HepG2 (cell line): ENCODE measurements around the gene ZNF180. TPM values are rescaled to one million over a fixed set of nuclear protein-coding genes. Genes with fewer than 3 reads are reported as not detected.
A peak's percentile ranks its signal among the peaks of the same experiment; 100 is the strongest.

Source experiments
- DNMT3B ChIP-seq: conservative IDR thresholded peaks from 2 replicates; pipeline ENCODE4 v1.6.1; 2016; ENCODE audit warnings: missing biosample characterization, control low read depth
- ELF4 ChIP-seq: sonication (generic); formaldehyde crosslinking; IDR thresholded peaks from 2 replicates; pipeline ENCODE4 v1.5.0; 2020; ENCODE audit warnings: missing genetic modification reagents, mild to moderate bottlenecking, moderate library complexity, borderline replicate concordance
- FOXA3 ChIP-seq: IDR thresholded peaks from 2 replicates; pipeline ENCODE4 v1.6.1; 2016; ENCODE audit warnings: missing genetic modification reagents, missing compliant biosample characterization
- GPN1 ChIP-seq: sonication (generic); formaldehyde crosslinking; IDR thresholded peaks from 2 replicates; pipeline ENCODE4 v1.5.1; 2020; ENCODE audit warnings: missing genetic modification reagents, borderline replicate concordance
- KAT7 ChIP-seq: IDR thresholded peaks from 2 replicates; pipeline ENCODE4 v1.6.1; 2018; ENCODE audit warnings: borderline replicate concordance, missing compliant biosample characterization
- KLF12 ChIP-seq: sonication (generic); formaldehyde crosslinking; IDR thresholded peaks from 2 replicates; pipeline ENCODE4 v1.4.0; 2020; ENCODE audit warnings: missing genetic modification reagents, borderline replicate concordance
- MAFK ChIP-seq, 2 experiments: IDR thresholded peaks in 1 of 2; conservative IDR thresholded peaks in 1 of 2; 2 replicates each; pipeline ENCODE4 v1.6.1; 2011; ENCODE audit warnings: improper control_type of control experiment in 2 of 2, low read length in 2 of 2
- RARA ChIP-seq: IDR thresholded peaks from 2 replicates; pipeline ENCODE4 v1.6.1; 2016; ENCODE audit warnings: missing genetic modification reagents, missing compliant biosample characterization
- SAP130 ChIP-seq: IDR thresholded peaks from 2 replicates; pipeline ENCODE4 v1.6.1; 2016; ENCODE audit warnings: low read depth
- SMARCC2 ChIP-seq: fragments of 450-650 bp; IDR thresholded peaks from 2 replicates; pipeline ENCODE4 v1.6.1; 2017; ENCODE audit warnings: antibody characterized with exemption, mild to moderate bottlenecking
- SOX6 ChIP-seq, 2 experiments: fragments of 450-650 bp in 1 of 2; sonication (generic) in 1 of 2; formaldehyde crosslinking in 1 of 2; IDR thresholded peaks; 2 replicates each; pipeline versions ENCODE4 v1.4.0 to v1.6.1; 2017 to 2020; ENCODE audit warnings: antibody characterized with exemption in 1 of 2, mild to moderate bottlenecking in 1 of 2, missing genetic modification reagents in 1 of 2
- TAF1 ChIP-seq: sonication (generic); formaldehyde crosslinking; IDR thresholded peaks from 2 replicates; pipeline ENCODE4 v1.4.0; 2020; ENCODE audit warnings: missing genetic modification reagents
- ZBTB7A ChIP-seq: sonication (generic); formaldehyde crosslinking; IDR thresholded peaks from 2 replicates; pipeline ENCODE4 v1.8.0; 2022; ENCODE audit warnings: mild to moderate bottlenecking, missing genetic modification reagents
- ZMYM4 ChIP-seq: sonication (generic); formaldehyde crosslinking; IDR thresholded peaks from 2 replicates; pipeline ENCODE4 v1.8.1; 2023; ENCODE audit warnings: mild to moderate bottlenecking, missing genetic modification reagents
- ZNF558 ChIP-seq: sonication (generic); formaldehyde crosslinking; IDR thresholded peaks from 2 replicates; pipeline ENCODE4 v1.9.0; 2022; ENCODE audit warnings: mild to moderate bottlenecking, missing genetic modification reagents, borderline replicate concordance
- ZNF598 ChIP-seq: sonication (generic); formaldehyde crosslinking; IDR thresholded peaks from 2 replicates; pipeline ENCODE4 v1.5.1; 2020; ENCODE audit warnings: mild to moderate bottlenecking, missing genetic modification reagents, borderline replicate concordance
- ZNF850 ChIP-seq: sonication (generic); formaldehyde crosslinking; conservative IDR thresholded peaks from 2 replicates; pipeline ENCODE4 v1.9.0; 2021; ENCODE audit warnings: mild to moderate bottlenecking, missing genetic modification reagents
- polyA plus RNA-seq, 8 experiments: library from polyadenylated mRNA; depleted of rRNA in 3 of 8; stranded (reverse) in 7 of 8; unstranded in 1 of 8; fragments of >200 nt; fragmentation: Illumina TruSeq in 4 of 8; extraction: Trizol in 4 of 8; gene quantifications; 2 replicates each; pipeline versions ENCODE4 v1.2.1 to v1.2.3, GENCODE V29; 2011 to 2016; ENCODE audit warnings: low read depth in 4 of 8, missing spikeins in 1 of 8, mixed read lengths in 1 of 8; ENCODE audit not compliant: insufficient read depth in 1 of 8
- total RNA-seq, 5 experiments: library from RNA; depleted of rRNA; stranded (reverse); fragments of >200 nt; fragmentation: Illumina TruSeq; extraction: Trizol; gene quantifications; 2 replicates each; pipeline ENCODE4 v1.2.3, GENCODE V29; 2016; ENCODE audit warnings: low read depth in 1 of 5
- TF ChIP-seq, protein P1 (sequence below): sonication (generic); formaldehyde crosslinking; IDR thresholded peaks from 2 replicates; pipeline ENCODE4 v1.4.0; 2020; ENCODE audit warnings: missing genetic modification reagents
- TF ChIP-seq, protein P2 (sequence below): sonication (generic); formaldehyde crosslinking; IDR thresholded peaks from 2 replicates; pipeline ENCODE4 v1.5.0; 2020; ENCODE audit warnings: mild to moderate bottlenecking, missing genetic modification reagents, moderate library complexity

Gene ZNF180
- total and polyA plus RNA-seq, 2 of the 13 experiments (the other 11 are each of a cell fraction or from before 2014, with no cell fraction given) = 0.92 to 9.3 TPM

DNA sequence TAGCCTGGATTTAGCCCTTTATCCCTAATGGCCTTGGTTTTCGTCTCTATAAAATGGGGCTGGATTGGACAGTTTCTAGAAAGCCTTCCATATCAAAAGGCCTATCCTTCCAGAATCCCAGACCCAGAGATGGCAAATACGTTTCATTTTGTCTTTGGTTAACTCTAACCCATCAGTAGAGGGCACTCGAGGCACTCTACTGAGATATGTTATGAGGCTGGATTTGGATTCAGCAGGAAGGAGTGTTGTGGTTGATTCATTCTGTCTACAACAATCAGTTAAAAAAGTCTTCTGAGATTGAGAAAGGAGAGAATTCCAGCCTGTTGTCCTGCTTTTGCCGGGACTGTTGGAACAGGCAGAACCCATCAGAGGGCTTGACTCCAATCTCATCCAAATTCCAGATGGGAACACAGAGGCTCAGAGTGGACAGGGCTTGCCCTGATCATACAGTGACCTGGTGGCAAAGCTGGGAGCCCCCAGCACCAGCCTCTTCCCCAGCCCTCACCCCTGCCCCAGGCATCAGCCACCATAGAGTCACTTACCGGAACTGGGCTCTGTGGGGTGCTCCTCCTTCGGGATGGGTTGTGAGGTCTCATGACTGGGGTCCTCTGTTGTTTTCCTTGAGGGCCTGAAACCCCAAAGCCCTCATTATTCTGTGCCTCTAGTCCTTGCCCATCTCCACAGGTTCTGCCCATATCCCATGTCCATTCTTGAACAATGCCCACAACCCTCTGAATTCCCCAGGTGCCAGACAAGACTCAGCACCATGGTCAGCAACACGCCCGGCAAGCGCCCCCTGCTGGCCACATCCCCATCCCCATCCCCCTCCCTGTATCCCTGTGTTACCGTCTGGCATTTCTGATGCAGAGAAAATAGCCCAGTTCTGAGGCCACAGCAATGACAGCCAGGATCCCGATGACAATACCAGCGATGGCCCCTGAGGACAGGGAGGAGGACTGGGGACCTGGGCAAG, 12.3 kb upstream of the ZNF180 start (continued):
- TF ChIP-seq, protein P1, sequence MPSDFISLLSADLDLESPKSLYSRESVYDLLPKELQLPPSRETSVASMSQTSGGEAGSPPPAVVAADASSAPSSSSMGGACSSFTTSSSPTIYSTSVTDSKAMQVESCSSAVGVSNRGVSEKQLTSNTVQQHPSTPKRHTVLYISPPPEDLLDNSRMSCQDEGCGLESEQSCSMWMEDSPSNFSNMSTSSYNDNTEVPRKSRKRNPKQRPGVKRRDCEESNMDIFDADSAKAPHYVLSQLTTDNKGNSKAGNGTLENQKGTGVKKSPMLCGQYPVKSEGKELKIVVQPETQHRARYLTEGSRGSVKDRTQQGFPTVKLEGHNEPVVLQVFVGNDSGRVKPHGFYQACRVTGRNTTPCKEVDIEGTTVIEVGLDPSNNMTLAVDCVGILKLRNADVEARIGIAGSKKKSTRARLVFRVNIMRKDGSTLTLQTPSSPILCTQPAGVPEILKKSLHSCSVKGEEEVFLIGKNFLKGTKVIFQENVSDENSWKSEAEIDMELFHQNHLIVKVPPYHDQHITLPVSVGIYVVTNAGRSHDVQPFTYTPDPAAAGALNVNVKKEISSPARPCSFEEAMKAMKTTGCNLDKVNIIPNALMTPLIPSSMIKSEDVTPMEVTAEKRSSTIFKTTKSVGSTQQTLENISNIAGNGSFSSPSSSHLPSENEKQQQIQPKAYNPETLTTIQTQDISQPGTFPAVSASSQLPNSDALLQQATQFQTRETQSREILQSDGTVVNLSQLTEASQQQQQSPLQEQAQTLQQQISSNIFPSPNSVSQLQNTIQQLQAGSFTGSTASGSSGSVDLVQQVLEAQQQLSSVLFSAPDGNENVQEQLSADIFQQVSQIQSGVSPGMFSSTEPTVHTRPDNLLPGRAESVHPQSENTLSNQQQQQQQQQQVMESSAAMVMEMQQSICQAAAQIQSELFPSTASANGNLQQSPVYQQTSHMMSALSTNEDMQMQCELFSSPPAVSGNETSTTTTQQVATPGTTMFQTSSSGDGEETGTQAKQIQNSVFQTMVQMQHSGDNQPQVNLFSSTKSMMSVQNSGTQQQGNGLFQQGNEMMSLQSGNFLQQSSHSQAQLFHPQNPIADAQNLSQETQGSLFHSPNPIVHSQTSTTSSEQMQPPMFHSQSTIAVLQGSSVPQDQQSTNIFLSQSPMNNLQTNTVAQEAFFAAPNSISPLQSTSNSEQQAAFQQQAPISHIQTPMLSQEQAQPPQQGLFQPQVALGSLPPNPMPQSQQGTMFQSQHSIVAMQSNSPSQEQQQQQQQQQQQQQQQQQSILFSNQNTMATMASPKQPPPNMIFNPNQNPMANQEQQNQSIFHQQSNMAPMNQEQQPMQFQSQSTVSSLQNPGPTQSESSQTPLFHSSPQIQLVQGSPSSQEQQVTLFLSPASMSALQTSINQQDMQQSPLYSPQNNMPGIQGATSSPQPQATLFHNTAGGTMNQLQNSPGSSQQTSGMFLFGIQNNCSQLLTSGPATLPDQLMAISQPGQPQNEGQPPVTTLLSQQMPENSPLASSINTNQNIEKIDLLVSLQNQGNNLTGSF = 0 out of 2 replicates have a peak, but pooled peaks have one; percentile 31
- TF ChIP-seq FOXA3 (CRISPR knock-in tag) (no peak), ZNF598 (no peak), KLF12 (CRISPR knock-in tag) (0 out of 2 replicates have a peak, but pooled peaks have one; percentile 40), TAF1 (no peak), ZNF850 (CRISPR knock-in tag) (no peak), ELF4 (CRISPR knock-in tag) (no peak), SAP130 (peak; percentile 23; the same call in 1 of the 2 replicates), GPN1 (CRISPR knock-in tag) (no peak), KAT7 (CRISPR knock-in tag) (no peak), DNMT3B (CRISPR knock-in tag) (no peak), MAFK (conservative IDR thresholded peaks at IDR 0.05 in 1 of 2, IDR thresholded peaks at IDR 0.05 in 1 of 2; ENCODE audit: low read length in 2 of 2) (no peak), RARA (CRISPR knock-in tag) (no peak), SMARCC2 (no peak), ZBTB7A (0 out of 2 replicates have a peak, but pooled peaks have one; percentile 41), SOX6 (IDR thresholded peaks at IDR 0.05) (no peak), SOX6 (CRISPR knock-in tag; IDR thresholded peaks at IDR 0.05) (no peak), ZNF558 (CRISPR knock-in tag) (no peak), ZMYM4 (CRISPR knock-in tag) (0 out of 2 replicates have a peak, but pooled peaks have one; percentile 12)
- TF ChIP-seq, protein P2, sequence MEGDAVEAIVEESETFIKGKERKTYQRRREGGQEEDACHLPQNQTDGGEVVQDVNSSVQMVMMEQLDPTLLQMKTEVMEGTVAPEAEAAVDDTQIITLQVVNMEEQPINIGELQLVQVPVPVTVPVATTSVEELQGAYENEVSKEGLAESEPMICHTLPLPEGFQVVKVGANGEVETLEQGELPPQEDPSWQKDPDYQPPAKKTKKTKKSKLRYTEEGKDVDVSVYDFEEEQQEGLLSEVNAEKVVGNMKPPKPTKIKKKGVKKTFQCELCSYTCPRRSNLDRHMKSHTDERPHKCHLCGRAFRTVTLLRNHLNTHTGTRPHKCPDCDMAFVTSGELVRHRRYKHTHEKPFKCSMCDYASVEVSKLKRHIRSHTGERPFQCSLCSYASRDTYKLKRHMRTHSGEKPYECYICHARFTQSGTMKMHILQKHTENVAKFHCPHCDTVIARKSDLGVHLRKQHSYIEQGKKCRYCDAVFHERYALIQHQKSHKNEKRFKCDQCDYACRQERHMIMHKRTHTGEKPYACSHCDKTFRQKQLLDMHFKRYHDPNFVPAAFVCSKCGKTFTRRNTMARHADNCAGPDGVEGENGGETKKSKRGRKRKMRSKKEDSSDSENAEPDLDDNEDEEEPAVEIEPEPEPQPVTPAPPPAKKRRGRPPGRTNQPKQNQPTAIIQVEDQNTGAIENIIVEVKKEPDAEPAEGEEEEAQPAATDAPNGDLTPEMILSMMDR (CRISPR knock-in tag) = peak; percentile 65
